Psoas muscle (tissue), 8 donors: ENCODE measurements around the gene COL6A2. TPM values are rescaled to one million over a fixed set of nuclear protein-coding genes. Genes with fewer than 3 reads are reported as not detected.

ENCODE experiments used
- ATAC-seq, 4 donors: fragments of 200-7000 bp; cut with Tn5 transposase; one replicate each; pipeline ENCODE4 v1.9.1; 2020; ENCODE audit warnings: moderate library complexity in 3 of 4, mild to moderate bottlenecking in 2 of 4
- DNase-seq, 2 donors: peaks; one replicate each; pipeline ENCODE4 v3.0.0-alpha.2; 2020
- H3K27ac ChIP-seq: fragments of 200-600 bp; one replicate; pipeline ENCODE4 v1.8.0; 2022
- H3K27me3 ChIP-seq, 3 donors: fragments of 200-600 bp in 1 of 3; one replicate each; pipeline versions ENCODE4 v1.6.1 to v1.8.0; 2013 to 2022; ENCODE audit warnings: low read length in 2 of 3, mild to moderate bottlenecking in 2 of 3, moderate library complexity in 1 of 3; ENCODE audit not compliant: insufficient read depth in 3 of 3
- H3K36me3 ChIP-seq, 2 donors: fragments of 200-600 bp in 1 of 2; one replicate each; pipeline versions ENCODE4 v1.6.1 to v1.8.0; 2013 to 2022; ENCODE audit warnings: low read depth in 1 of 2, mild to moderate bottlenecking in 1 of 2, moderate library complexity in 1 of 2; ENCODE audit not compliant: insufficient read depth in 1 of 2
- H3K4me1 ChIP-seq: fragments of 200-600 bp; one replicate; pipeline ENCODE4 v1.8.0; 2022
- H3K4me3 ChIP-seq: fragments of 200-600 bp; one replicate; pipeline ENCODE4 v1.8.0; 2022; ENCODE audit warnings: mild to moderate bottlenecking
- H3K9me3 ChIP-seq: fragments of 200-600 bp; one replicate; pipeline ENCODE4 v1.8.0; 2022
- CTCF ChIP-seq: fragments of 200-600 bp; IDR thresholded peaks from one replicate; pipeline ENCODE4 v1.8.0; 2022; ENCODE audit warnings: antibody characterized with exemption
- WGBS, 3 donors: extraction: QIAGEN DNeasy Blood & Tissue Kit; methylation state at CpG; one replicate each; pipeline versions ENCODE4 v1.1.6 to v1.1.7; 2013; 5-methylcytosine and 5-hydroxymethylcytosine counted together
- intact Hi-C, 2 donors: fragments of 100-400 bp; cut with DNase I; formaldehyde crosslinking; loops; one replicate each; pipeline versions ENCODE4 v1.11.0 to v1.14.2; 2022
- polyA plus RNA-seq, 3 donors: library from polyadenylated mRNA; stranded (reverse); fragments of 200-250 nt; gene quantifications; one replicate each; pipeline ENCODE4 v1.2.3, GENCODE V29; 2013
- total RNA-seq, 4 donors: library from RNA; stranded (reverse); fragmentation: NEBNext Ultra II Directional in 2 of 4; extraction: Animal tissue kit (Norgen Biotek cat#: 25700) in 2 of 4; gene quantifications; one replicate each; pipeline versions ENCODE4 v1.2.1 to v1.2.4, GENCODE V29; 2021 to 2023
- donor health status: healthy with polysubstance abuse.
- donor health status: DM: no; HTN: no; CAD: no; lungs with moderate emphysema.
- donor health status: Bipolar disorder and iron deficiency.
- donor health status: healthy.
- donor health status: DM: yes; HTN: yes; CAD: no.
- donor health status: DM: no; HTN: no; CAD: no.
- donor health status: DM: no; HTN: no; CAD: no.
- donor health status: DM: yes; HTN: yes; CAD: no.

The COL6A2 gene
- total and polyA plus RNA-seq, 7 donors: 29.8 to 122 (median 58.8) TPM

- TF ChIP-seq CTCF: no peak
- 49 to 50% (median 50%) methylated on average over 18 to 19 of the region's 19 CpGs for whole genome bisulfite sequencing, 3 donors
- DNase-seq: peak in 1 of 2 donors; percentile 49
- Histone ChIP-seq H3K27ac (no peak overlapping the region), H3K4me1 (no peaks in the 10 kb centered on the region), H3K36me3 (no peaks in the 10 kb centered on the region), H3K4me3 (no peak overlapping the region), H3K27me3 (peaks cover 0 to 3% (median 0%) of the 10 kb centered on the region in 3 donors), H3K9me3 (no peaks in the 10 kb centered on the region)
- intact Hi-C loops: no loop called here
- no peak for ATAC-seq
Observed at GRCh38 chr21:46150073-46150472, 52.2 kb downstream of the COL6A2 start.

- Histone ChIP-seq H3K4me1 (no peaks in the 10 kb centered on the region), H3K27me3 (peaks cover 0 to 3% (median 0%) of the 10 kb centered on the region in 3 donors), H3K4me3 (no peak overlapping the region), H3K9me3 (no peaks in the 10 kb centered on the region), H3K27ac (no peak overlapping the region), H3K36me3 (no peaks in the 10 kb centered on the region)
- TF ChIP-seq CTCF: no peak
- DNase-seq: no peak
- intact Hi-C loops: no loop called here
- no peak for ATAC-seq
- WGBS, 3 donors: 64 to 74% (median 67%) methylated on average over 23 to 24 of the region's 24 CpGs
Observed at GRCh38 chr21:46150491-46151121, 52.7 kb downstream of the COL6A2 start.

- no peak overlapping the region for H3K4me3 ChIP-seq
- TF ChIP-seq CTCF: no peak
- intact Hi-C loops: no loop called here
- 83 to 87% (median 85%) methylated on average over 42 to 47 of the region's 47 CpGs for WGBS, 3 donors
- no peaks in the 10 kb centered on the region for H3K4me1 ChIP-seq
- DNase-seq (peak; percentile 12 to 58), ATAC-seq (no peak)
- no peaks in the 10 kb centered on the region for H3K36me3 ChIP-seq
- H3K9me3 ChIP-seq: no peaks in the 10 kb centered on the region
- peaks cover 0 to 3% (median 0%) of the 10 kb centered on the region in 3 donors for H3K27me3 ChIP-seq
- H3K27ac ChIP-seq: no peak overlapping the region
Observed at GRCh38 chr21:46151261-46151988, 53.5 kb downstream of the COL6A2 start.

- TF ChIP-seq CTCF: no peak
- WGBS, 3 donors: 72 to 84% (median 75%) methylated on average over 45 of the region's 45 CpGs
- peak in 1 of 2 donors; percentile 17 for DNase-seq
- Histone ChIP-seq H3K27ac (no peak overlapping the region), H3K36me3 (no peaks in the 10 kb centered on the region), H3K9me3 (no peaks in the 10 kb centered on the region), H3K27me3 (peaks cover 0 to 3% (median 0%) of the 10 kb centered on the region in 3 donors), H3K4me3 (peak overlapping the region; percentile 38), H3K4me1 (no peaks in the 10 kb centered on the region)
- intact Hi-C loops: no loop called here
- ATAC-seq: no peak
Observed at GRCh38 chr21:46151989-46152926, 54.3 kb downstream of the COL6A2 start.
